Neuronal stem cell (in vitro differentiated cells): Measurements from ENCODE around the gene PRIM1.
"Not testable (repeated sequence)": the region's sequence is repeated elsewhere in the genome, so short reads cannot be mapped to it uniquely, and the experiment has no call there.

Experiments
- DNase-seq: peaks from one replicate; pipeline ENCODE4 v3.0.0-alpha.2; 2013; ENCODE audit warnings: low spot score
- H2AFZ ChIP-seq: one replicate; pipeline ENCODE4 v1.6.1; 2013; ENCODE audit warnings: mild to moderate bottlenecking, low read length, inconsistent platforms
- H2AK5ac ChIP-seq: 2 replicates; pipeline ENCODE4 v1.6.1; 2013; ENCODE audit warnings: low read depth, mild to moderate bottlenecking, inconsistent platforms, low read length, moderate library complexity, mixed read lengths
- H2BK120ac ChIP-seq: 2 replicates; pipeline ENCODE4 v1.6.1; 2013; ENCODE audit warnings: low read depth, mild to moderate bottlenecking, inconsistent platforms, low read length, moderate library complexity, mixed read lengths
- H2BK12ac ChIP-seq: one replicate; pipeline ENCODE4 v1.6.1; 2013; ENCODE audit warnings: low read length, inconsistent platforms
- H2BK15ac ChIP-seq: 2 replicates; pipeline ENCODE4 v1.6.1; 2013; ENCODE audit warnings: mild to moderate bottlenecking, low read length, inconsistent platforms, mixed read lengths
- H2BK5ac ChIP-seq: one replicate; pipeline ENCODE4 v1.6.1; 2013; ENCODE audit warnings: inconsistent platforms, mild to moderate bottlenecking, low read length, moderate library complexity
- H3K14ac ChIP-seq: one replicate; pipeline ENCODE4 v1.6.1; 2013; ENCODE audit warnings: low read length, inconsistent platforms
- H3K18ac ChIP-seq: 2 replicates; pipeline ENCODE4 v1.6.1; 2013; ENCODE audit warnings: low read length, inconsistent platforms
- H3K23ac ChIP-seq: 2 replicates; pipeline ENCODE4 v1.6.1; 2013; ENCODE audit warnings: low read depth, mild to moderate bottlenecking, mixed read lengths, low read length, inconsistent platforms; ENCODE audit not compliant: poor library complexity
- H3K27ac ChIP-seq: replicated peaks from 3 replicates; pipeline ENCODE4 v1.5.1; 2013; ENCODE audit warnings: low read length, inconsistent platforms
- H3K27me3 ChIP-seq, 3 experiments: 2 replicates each; pipeline ENCODE4 v1.6.1; 2013; ENCODE audit warnings: low read length in 3 of 3, mild to moderate bottlenecking in 2 of 3, inconsistent platforms in 1 of 3, low read depth in 1 of 3, mixed read lengths in 1 of 3, moderate library complexity in 1 of 3; ENCODE audit not compliant: control insufficient read depth in 3 of 3, insufficient read depth in 3 of 3
- H3K36me3 ChIP-seq, 2 donors: replicated peaks in 1 of 2; 2 replicates each; pipeline ENCODE4 v1.6.1; 2013; ENCODE audit warnings: low read length in 2 of 2; ENCODE audit not compliant: control insufficient read depth in 2 of 2, insufficient read depth in 2 of 2
- H3K4ac ChIP-seq: 2 replicates; pipeline ENCODE4 v1.6.1; 2013; ENCODE audit warnings: inconsistent platforms, mild to moderate bottlenecking, low read length, moderate library complexity
- H3K4me1 ChIP-seq, 2 donors: 1 replicate in 1 of 2; 2 replicates in 1 of 2; pipeline ENCODE4 v1.6.1; 2013; ENCODE audit warnings: low read length in 2 of 2, low read depth in 1 of 2; ENCODE audit not compliant: control insufficient read depth in 2 of 2, insufficient read depth in 1 of 2
- H3K4me2 ChIP-seq: one replicate; pipeline ENCODE4 v1.6.1; 2013; ENCODE audit warnings: mild to moderate bottlenecking, low read length, inconsistent platforms; ENCODE audit not compliant: insufficient read depth, poor library complexity, severe bottlenecking
- H3K4me3 ChIP-seq, 2 donors: 2 replicates each; pipeline ENCODE4 v1.5.1; 2013; ENCODE audit warnings: low read length in 2 of 2, mild to moderate bottlenecking in 2 of 2, inconsistent platforms in 1 of 2, moderate library complexity in 1 of 2
- H3K79me1 ChIP-seq: one replicate; pipeline ENCODE4 v1.6.1; 2013; ENCODE audit warnings: low read depth, mild to moderate bottlenecking, inconsistent platforms, low read length, moderate library complexity
- H3K9ac ChIP-seq: one replicate; pipeline ENCODE4 v1.6.1; 2013; ENCODE audit warnings: mild to moderate bottlenecking, low read depth, low read length, inconsistent platforms; ENCODE audit not compliant: poor library complexity
- H3K9me3 ChIP-seq, 2 donors: replicated peaks in 1 of 2; 2 replicates each; pipeline versions ENCODE3 to v1.6.1; 2013; ENCODE audit warnings: low read length in 2 of 2, mild to moderate bottlenecking in 2 of 2, inconsistent platforms in 1 of 2, low read depth in 1 of 2, mixed read lengths in 1 of 2, moderate library complexity in 1 of 2; ENCODE audit not compliant: control insufficient read depth in 2 of 2, insufficient read depth in 1 of 2
- H4K8ac ChIP-seq: one replicate; pipeline ENCODE4 v1.6.1; 2013; ENCODE audit warnings: low read depth, mild to moderate bottlenecking, inconsistent platforms, low read length, moderate library complexity
- H4K91ac ChIP-seq: one replicate; pipeline ENCODE4 v1.6.1; 2013; ENCODE audit warnings: low read length, low read depth, mild to moderate bottlenecking, inconsistent platforms; ENCODE audit not compliant: poor library complexity
- WGBS, 2 donors: extraction: QIAGEN DNeasy Blood & Tissue Kit; methylation state at CpG; one replicate each; pipeline ENCODE4 v1.1.7; 2013; ENCODE audit warnings: missing lambda C conversion rate in 2 of 2, mixed read lengths in 1 of 2; ENCODE audit not compliant: insufficient read length in 2 of 2, insufficient replicate concordance in 1 of 2; ENCODE audit errors: extremely low coverage in 2 of 2; 5-methylcytosine and 5-hydroxymethylcytosine counted together

PRIM1 gene

DNA sequence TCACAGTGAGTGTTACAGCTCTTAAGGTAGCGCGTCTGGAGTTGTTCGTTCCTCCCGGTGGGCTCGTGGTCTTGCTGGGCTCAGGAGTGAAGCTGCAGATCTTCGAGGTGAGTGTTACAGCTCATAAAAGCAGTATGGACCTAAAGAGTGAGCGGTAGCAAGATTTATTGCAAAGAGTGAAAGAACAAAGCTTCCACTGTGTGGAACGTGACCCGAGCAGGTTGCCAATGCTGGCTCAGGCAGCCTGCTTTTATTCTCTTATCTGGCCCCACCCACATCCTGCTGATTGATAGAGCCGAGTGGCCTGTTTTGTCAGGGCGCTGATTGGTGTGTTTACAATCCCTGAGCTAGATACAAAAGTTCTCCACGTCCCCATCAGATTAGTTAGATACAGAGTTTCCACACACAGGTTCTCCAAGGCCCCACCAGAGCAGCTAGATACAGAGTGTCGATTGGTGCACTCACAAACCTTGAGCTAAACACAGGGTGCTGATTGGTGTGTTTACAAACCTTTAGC lies 43.0 kb upstream of the PRIM1 start:
- not testable (repeated sequence) for H2AFZ ChIP-seq, H4K8ac ChIP-seq, H2BK12ac ChIP-seq, H3K18ac ChIP-seq, H3K4me3 ChIP-seq, H3K27ac ChIP-seq, H3K36me3 ChIP-seq, H3K4me1 ChIP-seq, H2AK5ac ChIP-seq, H3K9me3 ChIP-seq, DNase-seq, H3K4me2 ChIP-seq, H3K27me3 ChIP-seq, H2BK120ac ChIP-seq, H2BK5ac ChIP-seq, H3K14ac ChIP-seq, H3K23ac ChIP-seq, H4K91ac ChIP-seq, H2BK15ac ChIP-seq, H3K9ac ChIP-seq, H3K4ac ChIP-seq, H3K79me1 ChIP-seq
- WGBS, 2 donors = no CpG with 5 or more reads among the region's 13 CpGs

DNA sequence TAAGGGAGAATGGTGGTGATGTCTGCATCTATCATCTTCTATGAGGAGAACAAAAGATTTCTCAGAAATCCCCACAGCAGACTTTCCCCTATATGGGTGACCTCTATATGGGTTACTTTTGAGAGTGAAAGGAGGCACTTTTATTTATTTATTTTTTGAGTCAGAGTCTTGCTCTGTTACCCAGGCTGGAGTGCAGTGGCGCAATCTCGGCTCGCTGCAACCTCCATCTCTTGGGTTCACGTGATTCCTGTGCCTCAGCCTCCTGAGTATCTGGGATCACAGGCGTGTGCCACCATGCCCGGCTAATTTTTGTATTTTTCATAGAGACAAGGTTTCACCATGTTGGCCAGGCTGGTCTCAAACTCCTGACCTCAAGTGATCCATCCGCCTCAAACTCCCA lies 41.0 kb upstream of the PRIM1 start:
- not testable (repeated sequence) for H3K4me1 ChIP-seq, H3K79me1 ChIP-seq, H3K18ac ChIP-seq, H3K14ac ChIP-seq, H2BK12ac ChIP-seq, H2AK5ac ChIP-seq, H4K91ac ChIP-seq, H2BK5ac ChIP-seq, H3K4me3 ChIP-seq, H2BK15ac ChIP-seq, H3K9ac ChIP-seq, H3K23ac ChIP-seq, H3K4ac ChIP-seq, H3K9me3 ChIP-seq, H3K36me3 ChIP-seq, H4K8ac ChIP-seq, DNase-seq, H3K4me2 ChIP-seq, H2BK120ac ChIP-seq, H3K27me3 ChIP-seq, H2AFZ ChIP-seq, H3K27ac ChIP-seq
- WGBS, 2 donors = no CpG with 5 or more reads among the region's 7 CpGs

- Histone ChIP-seq H4K91ac (no peak overlapping the region), H3K4me3 (no peak overlapping the region), H3K23ac (no peak overlapping the region), H2AK5ac (no peak overlapping the region), H2BK12ac (no peak overlapping the region), H3K14ac (no peak overlapping the region), H3K9ac (no peak overlapping the region), H2BK5ac (no peak overlapping the region), H3K36me3 (no peaks in the 10 kb centered on the region), H3K27me3 (no peaks in the 10 kb centered on the region), H3K79me1 (no peaks in the 10 kb centered on the region), H3K27ac (no peak overlapping the region), H3K18ac (no peak overlapping the region), H3K9me3 (no peaks in the 10 kb centered on the region), H3K4ac (no peak overlapping the region), H3K4me2 (no peak overlapping the region), H3K4me1 (no peaks in the 10 kb centered on the region), H4K8ac (no peak overlapping the region), H2BK120ac (no peak overlapping the region), H2AFZ (no peak overlapping the region), H2BK15ac (no peak overlapping the region)
- no peak for DNase-seq
- WGBS, 2 donors = no CpG with 5 or more reads among the region's 2 CpGs
Observed at GRCh38 chr12:56792678-56793077, 40.6 kb upstream of the PRIM1 start.

DNA sequence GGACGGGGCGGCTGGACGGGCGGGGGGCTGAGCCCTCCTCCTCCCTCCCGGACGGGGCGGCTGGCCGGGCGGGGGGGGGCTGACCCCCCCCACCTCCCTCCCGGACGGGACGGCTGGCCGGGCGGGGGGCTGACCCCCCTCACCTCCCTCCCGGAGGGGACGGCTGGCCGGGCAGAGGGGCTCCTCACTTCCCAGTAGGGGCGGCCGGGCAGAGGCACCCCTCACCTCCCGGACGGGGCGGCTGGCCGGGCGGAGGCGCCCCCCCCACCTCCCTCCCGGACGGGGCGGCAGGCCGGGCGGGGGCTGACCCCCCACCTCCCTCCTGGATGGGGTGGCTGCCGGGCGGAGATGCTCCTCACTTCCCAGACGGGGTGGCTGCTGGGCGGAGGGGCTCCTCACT lies 37.3 kb upstream of the PRIM1 start:
- H3K4me2 ChIP-seq, H2BK15ac ChIP-seq, H3K18ac ChIP-seq, H3K9ac ChIP-seq, H2BK120ac ChIP-seq, H2BK12ac ChIP-seq, H2AFZ ChIP-seq, H3K27me3 ChIP-seq, H2AK5ac ChIP-seq, H3K4ac ChIP-seq, H3K9me3 ChIP-seq, H3K79me1 ChIP-seq, DNase-seq, H3K27ac ChIP-seq, H3K4me1 ChIP-seq, H3K4me3 ChIP-seq, H3K14ac ChIP-seq, H4K8ac ChIP-seq, H3K23ac ChIP-seq, H4K91ac ChIP-seq, H2BK5ac ChIP-seq, H3K36me3 ChIP-seq: not testable (repeated sequence)
- no CpG with 5 or more reads among the region's 34 CpGs for WGBS, 2 donors
